Measurements from ENCODE around the gene AR. TPM values are rescaled to one million over a fixed set of nuclear protein-coding genes. Genes with fewer than 3 reads are reported as not detected.

The AR gene
- total RNA-seq, 2 donors from 2014 or later, result 1.5 to 2.2 TPM

DNA sequence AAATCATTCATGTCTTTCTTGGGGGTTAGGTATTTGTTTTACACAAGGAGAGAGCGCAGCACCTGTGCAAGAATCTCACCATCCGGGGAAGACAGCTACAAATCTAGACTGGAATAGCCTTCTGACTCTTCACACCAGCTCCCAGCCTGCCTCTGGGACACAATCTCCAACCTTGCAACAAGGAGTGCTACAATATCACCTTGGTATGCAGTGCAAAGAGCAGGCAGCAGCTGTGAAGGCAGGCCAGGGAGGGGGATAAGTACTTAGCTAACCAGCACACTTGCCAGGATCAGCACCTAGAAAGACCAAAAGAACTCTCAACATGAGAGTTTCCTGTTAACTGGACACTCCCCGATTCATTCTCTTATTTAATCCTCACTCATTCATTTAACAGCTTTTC is 235.3 kb downstream of the AR start:
- no peaks in the 10 kb centered on the region for H3K36me3 Mint-ChIP-seq (ENCODE audit: low read depth)
- TF ChIP-seq CTCF (conservative IDR thresholded peaks at IDR 0.05), result no peak
- no peaks in the 10 kb centered on the region for H3K27me3 ChIP-seq (ENCODE audit: control insufficient read depth, insufficient read depth, low read length, poor library complexity, severe bottlenecking)
- no peak overlapping the region for H3K4me3 ChIP-seq (ENCODE audit: low read length)
- DNase-seq, result no peak
- H3K9me3 Mint-ChIP-seq, result peaks cover 50% of the 10 kb centered on the region
- H3K27ac Mint-ChIP-seq, result no peak overlapping the region
- WGBS, 2 experiments (ENCODE audit: insufficient coverage in 1 of 2, insufficient read length in 1 of 2), result 94% methylated on average over 3 of the region's 3 CpGs; no CpG with 5 or more reads in 1 of the 2 experiments
- H3K4me1 ChIP-seq (ENCODE audit: control insufficient read depth, insufficient read depth, low read length), result no peaks in the 10 kb centered on the region
- H3K9ac ChIP-seq (ENCODE audit: extremely low read depth, low read length, poor library complexity, severe bottlenecking), result no peak overlapping the region
- H3K4me3 Mint-ChIP-seq, result no peak overlapping the region
- no peaks in the 10 kb centered on the region for H3K9me3 ChIP-seq (ENCODE audit: control insufficient read depth, low read length)
- H3K27me3 Mint-ChIP-seq (ENCODE audit: insufficient read depth), result no peaks in the 10 kb centered on the region
- no peaks in the 10 kb centered on the region for H3K4me1 Mint-ChIP-seq
- H3K27ac ChIP-seq (ENCODE audit: low read depth, low read length), result no peak overlapping the region
- no peaks in the 10 kb centered on the region for H3K36me3 ChIP-seq (ENCODE audit: control insufficient read depth, insufficient read depth, low read length)
